ENCODE measurements around the gene TSSK6. TPM values are rescaled to one million over a fixed set of nuclear protein-coding genes. Genes with fewer than 3 reads are reported as not detected.
A peak's percentile ranks its signal among the peaks of the same experiment; 100 is the strongest.

TSSK6 gene
- total RNA-seq, 4 donors from 2014 or later: 0.75 to 3.6 (median 1.3) TPM; not detected in 1

- ATAC-seq (ENCODE audit: low FRiP score) (peak; percentile 29), DNase-seq (ENCODE audit: low spot score) (peak; percentile 47)
- TF ChIP-seq CTCF (IDR thresholded peaks at IDR 0.05): no peak
Measured at GRCh38 chr19:19540715-19541515, 25.6 kb upstream of the TSSK6 start.

GRCh38 chr19:19540064-19540714 lies 24.8 kb upstream of the TSSK6 start:
- peak; percentile 36 for DNase-seq (ENCODE audit: low spot score)
- ATAC-seq (ENCODE audit: low FRiP score): peak; percentile 26
- TF ChIP-seq CTCF (IDR thresholded peaks at IDR 0.05): no peak

GRCh38 chr19:19539698-19540063 lies 24.3 kb upstream of the TSSK6 start:
- DNase-seq (ENCODE audit: low spot score): no peak
- no peak for TF ChIP-seq CTCF (IDR thresholded peaks at IDR 0.05)
- ATAC-seq (ENCODE audit: low FRiP score): no peak

- no peak for DNase-seq (ENCODE audit: low spot score)
- no peak for ATAC-seq (ENCODE audit: low FRiP score)
- TF ChIP-seq CTCF (IDR thresholded peaks at IDR 0.05): no peak
Measured at GRCh38 chr19:19538785-19539166, 23.4 kb upstream of the TSSK6 start.

- TF ChIP-seq CTCF (IDR thresholded peaks at IDR 0.05): no peak
- ATAC-seq (ENCODE audit: low FRiP score) (peak; percentile 37), DNase-seq (ENCODE audit: low spot score) (peak; percentile 44)
Measured at GRCh38 chr19:19538061-19538784, 22.9 kb upstream of the TSSK6 start, which contains the start of gene CILP2. Gene CILP2 (plus strand): TSS chr19:19538265. CDS start chr19:19538350, 85 bp downstream.

GRCh38 chr19:19537075-19538048 lies 22.0 kb upstream of the TSSK6 start:
- ATAC-seq (ENCODE audit: low FRiP score) (no peak), DNase-seq (ENCODE audit: low spot score) (no peak)
- TF ChIP-seq CTCF (IDR thresholded peaks at IDR 0.05): no peak

Measured in omental fat pad (tissue), 4 donors.